Tibial nerve (tissue), 4 donors: ENCODE measurements around the gene PRICKLE1.

ENCODE experiments used
- EP300 ChIP-seq, 2 donors: sonication (generic); formaldehyde crosslinking; IDR thresholded peaks; one replicate each; pipeline ENCODE4 v1.6.1; 2017; ENCODE audit warnings: antibody characterized with exemption in 2 of 2, mild to moderate bottlenecking in 1 of 2
- POLR2A ChIP-seq, 2 donors: fragments of 450-650 bp; IDR thresholded peaks; one replicate each; pipeline ENCODE4 v1.6.1; 2017; ENCODE audit warnings: antibody characterized with exemption in 2 of 2, mild to moderate bottlenecking in 2 of 2, moderate library complexity in 2 of 2
- TF ChIP-seq, protein P1 (sequence below), 5 experiments: fragments of 200-600 bp in 3 of 5; fragments of 450-650 bp in 2 of 5; sonication (generic) in 3 of 5; IDR thresholded peaks; one replicate each; pipeline ENCODE4 v1.5.1; 2016 to 2019; ENCODE audit warnings: antibody characterized with exemption in 5 of 5, mild to moderate bottlenecking in 3 of 5, moderate library complexity in 2 of 5

DNA sequence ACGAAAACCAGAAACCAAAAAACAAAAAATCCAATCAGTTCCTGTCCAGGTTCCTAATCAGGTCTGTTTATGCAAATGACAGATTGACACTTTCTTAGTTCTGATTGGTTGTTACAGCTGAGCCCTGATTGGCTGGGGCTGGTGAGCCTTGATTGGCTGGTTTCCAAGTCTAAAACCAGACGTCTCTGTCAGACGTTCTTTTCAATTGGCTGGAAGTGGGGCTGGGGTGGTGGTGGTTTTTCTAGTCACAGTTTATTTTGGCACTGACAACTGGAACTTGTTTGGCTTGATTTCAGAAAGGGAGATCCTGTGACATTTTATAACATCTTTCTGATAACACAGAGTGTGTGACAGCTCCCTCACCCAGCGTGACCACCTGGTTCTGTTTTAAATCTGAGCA lies 36.1 kb upstream of the PRICKLE1 start:
- TF ChIP-seq EP300 (IDR thresholded peaks at IDR 0.05) (no peak), POLR2A (IDR thresholded peaks at IDR 0.05) (no peak)
- TF ChIP-seq, protein P1, sequence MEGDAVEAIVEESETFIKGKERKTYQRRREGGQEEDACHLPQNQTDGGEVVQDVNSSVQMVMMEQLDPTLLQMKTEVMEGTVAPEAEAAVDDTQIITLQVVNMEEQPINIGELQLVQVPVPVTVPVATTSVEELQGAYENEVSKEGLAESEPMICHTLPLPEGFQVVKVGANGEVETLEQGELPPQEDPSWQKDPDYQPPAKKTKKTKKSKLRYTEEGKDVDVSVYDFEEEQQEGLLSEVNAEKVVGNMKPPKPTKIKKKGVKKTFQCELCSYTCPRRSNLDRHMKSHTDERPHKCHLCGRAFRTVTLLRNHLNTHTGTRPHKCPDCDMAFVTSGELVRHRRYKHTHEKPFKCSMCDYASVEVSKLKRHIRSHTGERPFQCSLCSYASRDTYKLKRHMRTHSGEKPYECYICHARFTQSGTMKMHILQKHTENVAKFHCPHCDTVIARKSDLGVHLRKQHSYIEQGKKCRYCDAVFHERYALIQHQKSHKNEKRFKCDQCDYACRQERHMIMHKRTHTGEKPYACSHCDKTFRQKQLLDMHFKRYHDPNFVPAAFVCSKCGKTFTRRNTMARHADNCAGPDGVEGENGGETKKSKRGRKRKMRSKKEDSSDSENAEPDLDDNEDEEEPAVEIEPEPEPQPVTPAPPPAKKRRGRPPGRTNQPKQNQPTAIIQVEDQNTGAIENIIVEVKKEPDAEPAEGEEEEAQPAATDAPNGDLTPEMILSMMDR (IDR thresholded peaks at IDR 0.05): no peak
